Measurements from ENCODE around the gene CLIC6. TPM values are rescaled to one million over a fixed set of nuclear protein-coding genes. Genes with fewer than 3 reads are reported as not detected.

CLIC6 gene
- total and polyA plus RNA-seq, 2 of the 4 experiments (the other 2 are of a cell fraction): not detected

GRCh38 chr21:34684174-34684876 lies 15.5 kb downstream of the CLIC6 start:
- Histone ChIP-seq H2BK120ac (ENCODE audit: low read depth, low read length) (no peak overlapping the region), H2AFZ (replicated peaks; ENCODE audit: low read length, poor library complexity) (no peak overlapping the region), H4K5ac (ENCODE audit: low read depth, low read length) (no peak overlapping the region), H2AK5ac (ENCODE audit: low read depth, low read length) (no peak overlapping the region), H4K91ac (ENCODE audit: insufficient read depth, low read depth, low read length) (no peak overlapping the region), H3K36me3 (ENCODE audit: control insufficient read depth, insufficient read depth, low read length) (no peaks in the 10 kb centered on the region), H3K4me2 (ENCODE audit: low read depth, low read length) (no peak overlapping the region), H3K4me1 (ENCODE audit: control insufficient read depth, insufficient read depth, low read length) (no peaks in the 10 kb centered on the region), H3K79me1 (ENCODE audit: low read depth in 1 of 2, low read length in 2 of 2) (no peaks in the 10 kb centered on the region), H2AK9ac (replicated peaks; ENCODE audit: low read depth, low read length, poor library complexity) (no peak overlapping the region), H3K56ac (ENCODE audit: extremely low read depth, insufficient read depth, low read length) (no peak overlapping the region), H3K14ac (replicated peaks; ENCODE audit: low read depth, low read length) (no peak overlapping the region), H2BK20ac (ENCODE audit: low read depth, low read length) (no peak overlapping the region), H3K27me3 (ENCODE audit: control insufficient read depth, insufficient read depth, low read length) (peaks cover 40% of the 10 kb centered on the region), H4K20me1 (ENCODE audit: insufficient read depth, low read length) (no peaks in the 10 kb centered on the region), H3K23ac (ENCODE audit: low read depth, low read length) (no peak overlapping the region), H3K4me3 (ENCODE audit: insufficient read depth, low read depth, low read length) (no peak overlapping the region), H4K8ac (ENCODE audit: low read depth in 2 of 2, low read length in 2 of 2) (no peak overlapping the region), H2BK15ac (ENCODE audit: low read depth, low read length) (no peak overlapping the region), H3K4ac (ENCODE audit: low read depth, low read length) (no peak overlapping the region), H3K9me1 (ENCODE audit: insufficient read depth, low read length) (no peaks in the 10 kb centered on the region), H2BK5ac (ENCODE audit: low read depth, low read length, poor library complexity, severe bottlenecking) (no peak overlapping the region), H3K27ac (ENCODE audit: insufficient read depth, low read length) (no peak overlapping the region), H3K9me3 (ENCODE audit: control insufficient read depth, insufficient read depth, low read length) (peaks cover 12% of the 10 kb centered on the region), H3K9ac (ENCODE audit: low read depth, low read length) (no peak overlapping the region), H3K18ac (ENCODE audit: low read depth, low read length) (no peak overlapping the region)
- in situ Hi-C loops (cut with MboI; ENCODE audit: low sequenced_read_pairs): no loop called here
- no peak for TF ChIP-seq RFX5 (IDR thresholded peaks at IDR 0.05; ENCODE audit: low read depth, low read length)
- TF ChIP-seq, protein P1, sequence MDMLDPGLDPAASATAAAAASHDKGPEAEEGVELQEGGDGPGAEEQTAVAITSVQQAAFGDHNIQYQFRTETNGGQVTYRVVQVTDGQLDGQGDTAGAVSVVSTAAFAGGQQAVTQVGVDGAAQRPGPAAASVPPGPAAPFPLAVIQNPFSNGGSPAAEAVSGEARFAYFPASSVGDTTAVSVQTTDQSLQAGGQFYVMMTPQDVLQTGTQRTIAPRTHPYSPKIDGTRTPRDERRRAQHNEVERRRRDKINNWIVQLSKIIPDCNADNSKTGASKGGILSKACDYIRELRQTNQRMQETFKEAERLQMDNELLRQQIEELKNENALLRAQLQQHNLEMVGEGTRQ (IDR thresholded peaks at IDR 0.05; ENCODE audit: low read depth, low read length): no peak
- TF ChIP-seq FOS (IDR thresholded peaks at IDR 0.05; ENCODE audit: low read depth, low read length): no peak
- TF ChIP-seq BHLHE40 (IDR thresholded peaks at IDR 0.05; ENCODE audit: low read depth, low read length): no peak
- TF ChIP-seq SMC3 (IDR thresholded peaks at IDR 0.05; ENCODE audit: low read depth, low read length): no peak
- intact Hi-C loops (cut with micrococcal nuclease): no loop called here
- DNase-seq (no peak), ATAC-seq (ENCODE audit: low read depth) (no peak)
- dilution Hi-C loops (cut with HindIII; ENCODE audit: low sequenced_read_pairs, unreplicated experiment): no loop called here
- ChIA-PET POLR2A (ENCODE audit: unreplicated experiment) (no interaction called here), CTCF (no interaction called here)
- WGBS, 2 experiments (ENCODE audit: extremely low coverage in 2 of 2, insufficient read length in 1 of 2): no CpG with 5 or more reads among the region's 2 CpGs
- BruUV-seq (replicated peaks): no TSS peak

All from IMR-90 (cell line).